HG02798 (cell line): ENCODE data around the gene CDT1.

ENCODE experiments used
- ATAC-seq: cut with Tn5 transposase; IDR thresholded peaks from one replicate; pipeline ENCODE4 v1.9.1; 2021; ENCODE audit warnings: mild to moderate bottlenecking; ENCODE audit not compliant: unreplicated experiment, poor library complexity

The CDT1 gene

DNA sequence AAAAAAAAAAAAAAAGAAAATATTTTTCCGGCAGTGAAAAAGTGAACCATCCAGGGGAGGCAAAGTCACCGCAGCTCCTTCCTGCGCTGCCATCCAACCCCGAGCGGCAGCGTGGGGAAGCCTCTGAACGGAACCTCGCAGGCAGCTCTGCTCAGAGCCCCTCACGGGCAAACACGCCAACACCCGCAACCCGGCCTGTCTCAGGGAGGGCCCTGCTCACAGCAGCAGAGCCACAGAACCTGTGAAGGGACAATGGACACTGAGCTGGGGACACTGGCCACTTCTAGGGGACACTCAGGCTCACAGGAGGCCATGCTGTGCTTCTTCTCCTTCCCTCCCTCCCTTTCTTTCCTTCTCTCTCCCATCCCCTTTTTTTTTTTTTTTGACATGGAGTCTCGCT, 29.5 kb downstream of the CDT1 start:
- no peak for ATAC-seq

DNA sequence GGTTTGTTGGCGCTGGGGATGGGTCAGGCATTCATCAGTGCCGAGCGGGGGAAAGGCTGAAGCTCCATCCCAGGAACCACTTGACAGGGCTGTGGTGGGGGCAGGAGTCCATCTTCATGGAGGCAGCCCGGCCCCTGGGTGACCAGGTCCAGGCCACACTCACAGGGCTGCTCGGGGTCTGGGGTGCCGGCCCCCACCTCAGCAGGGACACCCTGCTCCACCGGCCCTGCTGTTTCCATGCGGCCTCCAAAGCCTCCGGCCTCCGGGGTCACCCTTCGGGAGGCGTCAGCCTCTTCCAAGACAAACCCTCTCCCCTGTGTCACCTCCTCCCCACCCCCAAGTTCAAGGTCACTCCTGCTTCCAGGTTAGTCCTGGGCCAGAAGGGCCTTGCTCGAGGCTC, 31.1 kb downstream of the CDT1 start:
- ATAC-seq = no peak

DNA sequence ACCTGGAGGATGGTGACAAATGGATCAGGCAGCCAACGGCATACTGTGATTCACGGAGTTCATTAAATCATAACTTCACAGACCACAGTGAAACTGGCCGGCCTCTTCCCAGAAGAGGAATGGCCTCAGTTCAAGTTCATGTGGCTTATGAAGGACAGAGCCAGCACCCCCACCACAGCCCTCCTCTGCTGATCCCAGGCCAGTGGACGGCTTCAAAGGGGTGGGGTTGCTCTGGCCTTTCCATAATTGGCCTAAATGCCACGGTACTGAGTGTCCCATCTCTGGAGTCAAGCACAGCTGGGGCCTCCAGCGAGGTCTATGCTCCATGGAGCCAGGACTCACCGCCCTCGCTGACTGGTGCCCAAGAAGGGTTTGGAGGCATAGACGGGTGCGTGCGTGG, 31.8 kb downstream of the CDT1 start:
- no peak for ATAC-seq

DNA sequence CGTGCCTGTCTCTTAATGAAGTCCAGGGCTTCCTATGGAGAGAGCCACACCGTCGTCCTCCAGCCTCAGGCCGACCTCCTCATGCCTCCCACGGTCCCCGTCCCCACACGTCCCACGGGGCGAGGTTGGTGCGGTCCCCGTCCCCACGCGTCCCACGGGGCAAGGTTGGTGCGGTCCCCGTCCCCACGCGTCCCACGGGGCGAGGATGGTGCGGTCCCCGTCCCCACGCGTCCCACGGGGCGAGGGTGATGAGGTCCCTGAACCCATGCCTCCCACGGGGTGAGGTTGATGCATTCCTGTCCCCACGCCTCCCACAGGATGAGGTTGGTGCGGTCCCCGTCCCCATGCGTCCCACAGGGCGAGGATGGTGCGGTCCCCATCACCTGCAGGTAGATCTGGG, 32.2 kb downstream of the CDT1 start:
- ATAC-seq = no peak

DNA sequence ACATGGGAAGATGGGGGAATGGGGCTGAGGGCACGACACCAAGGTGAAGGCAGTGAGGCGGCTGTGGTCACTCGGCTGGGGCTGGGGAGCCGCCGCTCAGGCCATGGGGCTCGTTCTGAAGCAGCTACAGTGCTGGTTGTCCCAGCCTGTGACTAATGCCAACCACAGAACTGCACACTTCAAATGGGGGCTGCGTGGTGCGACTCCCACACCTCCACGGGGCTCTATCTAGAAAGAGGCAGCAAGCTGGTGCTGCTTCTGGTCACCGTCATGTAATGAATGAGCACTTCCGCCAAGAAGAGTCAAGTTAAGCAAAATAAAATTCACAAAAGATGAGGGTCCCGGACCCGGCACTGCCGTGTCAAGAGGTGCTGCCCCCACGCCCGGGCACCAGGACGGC, 33.2 kb downstream of the CDT1 start:
- no peak for ATAC-seq

DNA sequence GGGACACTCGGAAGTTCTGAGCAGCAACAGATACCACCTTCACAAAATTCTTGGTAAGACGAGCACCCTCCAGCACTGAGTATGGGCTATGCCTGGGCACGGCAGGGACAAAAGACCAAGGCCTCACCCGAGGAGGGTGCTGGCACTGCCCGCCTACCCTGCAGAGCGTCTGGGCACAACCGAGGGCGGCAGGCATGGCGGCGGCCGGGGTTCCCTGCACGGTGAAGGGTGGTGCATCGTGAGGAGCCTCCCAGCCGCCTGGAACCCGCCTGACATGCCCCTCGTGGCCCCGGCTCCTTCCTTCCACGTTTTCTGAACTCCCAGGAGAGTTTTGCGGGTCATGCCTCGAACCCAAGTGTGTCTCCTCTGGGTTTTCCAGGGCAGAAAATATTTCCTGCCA, 34.2 kb downstream of the CDT1 start:
- no peak for ATAC-seq

DNA sequence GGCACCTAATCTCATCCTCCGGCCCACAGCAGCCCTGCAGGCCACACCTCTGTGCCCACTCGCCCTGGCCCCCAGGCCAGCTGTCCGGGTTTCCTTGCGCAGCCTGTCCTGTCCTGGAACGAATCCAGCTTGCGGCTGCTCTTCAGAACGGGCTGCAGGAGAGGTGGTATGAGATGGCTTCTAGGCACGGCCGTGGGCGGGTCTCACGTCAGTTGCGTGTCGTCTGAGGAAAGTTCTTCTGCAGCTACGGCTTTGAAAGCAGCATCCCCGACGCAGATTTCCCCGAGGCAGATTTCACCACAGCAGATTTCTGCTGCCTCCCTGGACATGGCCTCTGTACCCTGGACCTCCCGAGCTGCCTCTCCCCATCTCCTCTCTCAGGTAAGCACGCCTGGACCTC, 35.0 kb downstream of the CDT1 start:
- ATAC-seq = no peak

DNA sequence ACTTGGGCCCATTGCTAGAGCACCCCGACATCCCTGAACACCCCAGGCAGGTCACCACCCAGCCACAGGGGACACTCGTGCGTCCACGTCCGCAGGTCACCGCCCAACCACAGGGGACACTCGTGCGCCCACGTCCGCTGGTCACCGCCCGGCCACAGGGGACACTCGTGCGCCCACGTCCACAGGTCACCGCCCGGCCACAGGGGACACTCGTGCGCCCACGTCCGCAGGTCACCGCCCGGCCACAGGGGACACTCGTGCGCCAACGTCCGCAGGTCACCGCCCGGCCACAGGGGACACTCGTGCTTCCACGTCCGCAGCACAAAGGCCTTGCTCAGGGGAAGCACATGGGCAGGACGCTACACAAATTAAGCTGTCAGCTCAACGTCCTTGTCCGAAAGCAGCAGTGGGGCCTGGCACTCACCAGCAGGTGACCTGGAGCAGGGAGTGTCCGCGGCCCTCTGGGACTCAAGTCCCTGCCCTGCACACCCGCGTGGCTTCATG, 35.5 kb downstream of the CDT1 start:
- no peak for ATAC-seq

DNA sequence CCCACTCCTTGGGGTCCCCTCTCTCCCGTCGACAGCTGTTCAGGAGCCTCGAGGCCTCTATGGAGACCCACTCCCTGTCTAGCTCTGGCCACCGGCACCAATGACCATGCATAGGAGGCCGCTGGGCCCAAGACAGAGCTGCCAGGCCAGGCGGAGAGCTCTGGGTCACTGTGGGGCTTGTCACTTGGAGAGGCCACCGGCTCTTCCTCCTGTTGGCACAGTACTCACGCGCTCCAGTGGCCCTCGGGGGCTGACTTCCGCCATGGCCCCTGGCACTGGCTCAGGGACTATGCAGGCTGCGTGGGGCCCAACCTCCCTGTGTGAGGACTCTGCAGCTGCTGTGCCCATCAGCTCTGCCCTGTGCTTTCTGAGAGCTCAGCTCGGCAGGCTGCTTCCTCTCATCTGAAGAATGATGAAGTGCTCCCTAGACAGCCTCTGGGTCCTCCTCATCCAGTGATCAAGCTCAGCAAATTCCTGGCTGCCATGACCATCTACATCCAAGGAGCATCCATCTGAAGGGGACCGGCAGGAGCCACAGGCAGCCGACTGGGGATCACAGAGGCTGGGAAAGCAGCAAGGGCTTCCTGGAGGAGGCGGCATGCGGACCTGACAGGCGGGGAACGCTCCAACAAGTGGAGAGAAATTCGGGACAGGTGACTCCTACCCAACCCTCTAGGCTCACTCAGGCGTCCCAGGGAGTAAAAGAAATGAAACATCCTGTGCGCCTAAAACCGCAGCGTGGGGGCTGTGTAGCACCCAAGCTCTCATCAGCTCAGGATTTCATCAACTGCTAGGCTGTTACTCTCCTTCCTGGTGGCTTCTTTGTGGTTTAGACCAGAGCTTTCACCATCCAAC, 36.4 kb downstream of the CDT1 start:
- ATAC-seq = no peak

DNA sequence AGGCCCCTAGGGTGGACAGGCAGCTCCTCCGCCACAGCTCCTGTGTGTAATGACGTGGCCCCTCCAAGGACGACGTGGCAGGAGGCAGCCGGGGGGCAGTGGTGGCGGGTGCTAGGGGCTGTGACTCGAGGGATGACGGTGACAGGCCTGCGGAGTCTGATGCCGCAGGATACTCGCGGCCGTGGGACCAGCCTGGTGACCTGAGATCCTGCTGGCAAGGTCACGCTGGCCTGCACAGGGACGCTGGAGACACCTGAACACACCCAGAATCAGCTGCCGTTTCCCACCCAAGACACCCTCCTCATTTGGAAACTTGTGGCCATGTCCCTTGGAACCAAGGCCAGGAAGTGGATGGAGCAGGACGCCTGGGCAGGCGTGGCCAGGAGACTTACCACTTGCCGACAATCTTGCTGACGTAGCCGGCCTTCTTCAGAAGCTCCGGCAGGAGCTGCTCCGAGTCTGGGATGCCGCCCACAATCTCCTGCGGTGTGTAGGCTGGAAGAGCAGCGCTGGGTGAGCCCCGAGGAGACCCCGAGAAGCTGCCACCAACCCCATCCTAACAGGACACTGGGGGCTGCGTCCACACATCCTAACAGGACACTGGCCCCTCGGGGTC, 37.1 kb downstream of the CDT1 start:
- ATAC-seq = no peak

DNA sequence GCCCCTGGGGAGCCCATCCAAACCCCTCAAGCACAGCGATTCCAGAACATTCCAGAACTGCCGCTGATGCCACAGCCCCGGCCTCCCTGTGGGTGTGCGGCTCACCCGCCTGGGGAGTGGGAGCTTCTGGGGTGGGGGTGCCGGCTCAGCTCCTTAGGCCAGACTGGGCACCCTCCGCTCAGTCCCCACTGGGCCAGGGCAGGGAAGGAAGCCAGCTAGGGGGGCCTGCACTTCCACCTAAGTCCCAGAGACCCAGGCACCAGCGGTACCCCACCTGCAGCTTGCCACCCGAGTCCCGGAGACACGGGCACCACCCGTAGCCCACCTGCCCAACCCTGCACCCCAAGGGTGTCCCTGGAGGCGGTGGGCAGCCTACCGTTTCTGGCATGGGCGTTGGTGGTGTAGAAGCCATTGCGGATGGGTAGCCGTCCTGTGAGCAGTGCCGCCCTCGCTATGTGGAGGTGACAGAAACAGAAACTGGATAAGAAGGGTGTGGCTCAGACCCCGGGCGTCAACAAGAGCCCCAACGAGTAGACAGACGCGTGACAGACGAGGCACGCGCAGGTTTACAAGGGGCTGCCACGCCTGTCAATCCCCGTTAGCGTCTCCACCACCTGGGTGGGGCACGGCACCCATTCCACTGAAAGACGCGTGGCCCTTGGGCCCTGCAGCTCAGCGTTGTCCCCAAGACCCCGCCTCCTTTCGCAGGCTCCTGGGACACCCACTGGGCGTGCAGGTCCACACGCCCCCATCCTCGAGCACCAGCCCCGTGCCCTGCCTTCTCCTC, 38.1 kb downstream of the CDT1 start:
- ATAC-seq = no peak

DNA sequence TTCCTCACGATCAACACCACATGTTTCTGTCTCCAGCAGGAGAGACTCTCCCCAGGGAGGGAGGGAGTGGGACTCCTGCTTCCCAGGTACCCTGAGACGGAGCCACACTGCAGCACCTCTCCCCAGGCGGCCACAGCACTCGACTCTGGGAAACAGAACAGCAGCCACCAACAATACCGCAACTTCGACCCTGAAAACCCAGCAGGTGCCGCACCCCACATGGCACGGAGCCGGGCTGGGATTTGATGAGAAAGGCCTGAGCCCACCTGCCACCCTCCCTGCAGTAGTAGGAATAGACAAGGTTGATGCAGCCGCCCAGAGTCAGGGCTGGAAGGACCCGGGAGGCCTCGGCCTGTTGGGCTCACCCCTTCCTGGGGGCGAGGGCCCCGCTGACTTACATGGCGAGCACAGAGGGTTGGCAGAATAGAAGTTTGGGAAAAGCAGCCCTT, 38.7 kb downstream of the CDT1 start:
- ATAC-seq = no peak

DNA sequence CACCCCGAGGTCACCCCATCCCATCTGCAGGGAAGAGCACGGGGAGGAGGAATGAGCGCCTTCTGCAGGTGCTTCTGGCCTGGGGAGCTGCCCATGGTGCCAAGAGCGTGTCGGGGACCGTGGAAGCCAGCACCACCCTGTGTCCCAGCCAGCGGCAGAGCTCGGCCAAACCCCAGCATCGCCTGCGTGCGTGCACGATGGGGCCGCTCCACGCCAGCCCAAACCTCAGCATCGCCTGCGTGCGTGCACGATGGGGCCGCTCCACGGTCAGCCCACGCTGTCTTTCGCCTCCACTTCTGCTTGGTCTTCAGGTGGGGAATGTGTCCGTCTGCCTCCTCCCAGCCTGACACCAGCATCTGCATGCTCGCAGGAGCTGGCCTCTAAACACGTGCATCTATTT, 39.2 kb downstream of the CDT1 start:
- ATAC-seq = no peak

DNA sequence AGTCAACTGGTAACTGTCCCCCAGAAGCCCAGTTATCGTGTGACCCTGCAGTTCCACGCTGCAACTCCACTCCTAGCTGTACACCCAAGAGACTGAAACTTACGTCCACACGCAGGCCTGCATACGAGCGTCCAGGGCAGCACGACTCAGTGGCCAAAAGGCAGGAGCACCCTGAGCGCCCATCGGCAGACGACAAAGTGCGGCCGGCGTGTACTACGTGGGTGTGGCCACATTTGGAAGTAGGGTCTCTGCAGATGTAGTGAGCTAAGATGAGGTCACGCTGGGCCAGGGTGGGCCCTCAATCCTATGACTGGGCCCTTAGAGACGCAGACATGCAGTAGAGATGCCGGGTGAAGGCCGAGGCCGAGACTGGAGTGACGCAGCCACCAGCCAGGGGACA, 39.7 kb downstream of the CDT1 start:
- no peak for ATAC-seq

DNA sequence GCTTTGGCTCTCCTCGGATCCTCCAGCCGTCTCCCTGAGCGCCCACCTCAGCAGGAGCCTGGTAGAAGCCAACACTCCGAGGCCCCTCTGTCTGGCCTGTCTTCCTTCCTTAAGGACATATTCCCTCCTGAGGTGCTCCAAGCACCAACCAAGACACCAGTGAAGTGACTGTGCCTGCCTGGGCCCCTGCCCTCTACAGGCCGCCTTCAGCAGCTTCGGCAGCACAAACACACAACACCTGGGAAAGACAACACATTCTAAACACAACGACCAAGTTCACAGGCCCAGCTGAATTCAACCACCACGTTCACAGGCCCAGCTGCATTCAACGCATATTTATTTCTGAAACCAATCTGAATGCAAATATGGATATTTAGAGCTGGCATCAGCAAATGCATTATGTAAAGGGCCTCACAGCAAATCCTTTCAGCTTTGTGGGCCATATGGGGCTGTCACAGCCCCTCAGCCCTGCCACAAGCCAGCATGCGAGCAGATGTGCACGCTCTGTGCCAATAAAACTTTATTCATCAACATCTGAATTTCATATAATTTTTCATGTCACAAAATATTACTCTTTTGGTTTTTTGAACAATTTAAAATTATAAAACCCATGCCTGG, 40.9 kb downstream of the CDT1 start:
- ATAC-seq = no peak

DNA sequence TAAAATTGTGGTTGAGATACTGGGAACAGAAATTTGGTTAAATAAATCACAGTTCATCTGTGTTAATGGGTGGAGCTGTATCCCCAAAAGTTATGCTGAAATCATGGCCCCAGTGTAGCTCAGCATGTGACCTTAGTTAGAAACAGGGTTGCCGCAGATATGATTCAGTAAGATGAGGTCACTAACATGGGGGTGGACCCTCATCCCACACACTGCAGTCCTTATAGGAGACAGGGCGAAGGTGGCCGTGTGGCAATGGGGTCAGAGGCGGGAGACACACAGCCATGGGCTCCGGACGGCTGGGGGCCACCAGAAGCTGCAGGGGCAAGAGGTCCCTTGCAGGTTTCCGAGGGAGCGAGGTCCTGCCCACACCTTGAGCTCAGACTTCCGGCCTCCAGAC, 42.5 kb downstream of the CDT1 start:
- ATAC-seq = no peak

DNA sequence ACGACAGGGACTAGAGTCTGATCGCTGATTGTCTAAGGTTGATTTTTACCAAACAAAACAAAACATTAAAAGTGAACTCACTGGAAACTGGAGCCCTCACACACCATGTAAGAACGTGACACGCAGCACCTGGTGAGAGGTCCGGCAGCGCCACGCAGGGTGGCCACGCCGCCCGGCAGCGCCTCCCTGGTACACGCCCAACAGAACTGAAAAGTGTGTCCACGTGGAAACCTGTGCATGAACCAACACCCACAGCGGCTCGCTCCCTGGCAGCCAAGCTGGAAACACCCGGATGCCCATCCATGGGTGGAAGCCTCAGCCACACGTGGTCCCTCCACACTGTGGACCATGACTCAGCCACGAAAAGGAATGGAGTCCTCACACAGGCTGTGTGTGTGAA, 44.1 kb downstream of the CDT1 start:
- ATAC-seq = no peak

DNA sequence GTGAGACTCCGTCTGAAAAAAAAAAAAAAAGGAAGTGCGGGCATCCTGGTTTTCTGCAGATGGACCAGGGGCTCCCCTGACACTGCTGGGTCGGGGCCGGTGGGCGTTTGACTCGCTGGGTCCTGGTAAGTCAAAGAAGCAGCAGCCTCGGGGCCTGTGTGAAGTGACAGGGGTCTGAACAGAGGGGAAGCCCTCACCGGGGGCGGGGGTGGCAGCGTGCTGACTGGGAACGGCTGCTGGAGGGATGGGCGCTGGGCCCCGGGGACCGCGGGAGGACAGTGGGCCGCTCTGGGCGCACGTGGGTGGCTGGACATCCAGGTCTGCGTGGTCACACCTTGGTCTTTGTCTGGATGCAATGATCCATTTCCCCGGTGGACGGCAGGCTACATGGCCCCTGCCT, 45.0 kb downstream of the CDT1 start:
- ATAC-seq = no peak

DNA sequence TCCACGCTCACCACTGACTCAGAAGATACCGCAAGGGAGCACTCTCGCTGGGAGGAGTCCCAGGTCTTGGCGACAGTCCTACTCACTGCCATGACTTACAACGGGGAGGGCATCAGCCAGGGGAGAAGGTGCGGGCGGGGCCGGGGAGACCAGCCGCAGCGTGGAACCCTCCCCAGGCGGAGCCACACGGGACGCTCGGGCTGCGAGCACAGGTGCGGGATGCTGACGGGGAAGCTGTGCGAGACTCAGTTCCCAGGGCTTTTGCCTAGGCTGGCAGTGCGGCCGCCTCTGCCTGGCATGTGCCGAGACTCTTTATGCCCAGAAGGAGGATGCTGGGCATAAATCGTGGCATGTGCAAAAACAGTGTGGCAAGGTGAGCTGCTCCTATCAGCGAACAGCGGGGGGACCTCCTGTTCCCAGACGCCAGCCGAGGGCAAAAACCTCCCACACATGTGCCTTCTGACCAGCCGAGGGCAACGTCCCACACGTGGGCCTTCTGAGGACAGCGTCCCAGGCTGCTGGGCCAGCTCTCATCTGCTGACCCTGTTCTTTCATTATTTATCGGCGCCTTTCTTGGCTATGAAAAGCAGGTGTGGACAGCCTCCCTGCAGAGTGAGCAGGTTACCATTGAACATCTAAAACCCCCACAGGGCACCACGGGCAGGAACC, 47.1 kb downstream of the CDT1 start:
- no peak for ATAC-seq

DNA sequence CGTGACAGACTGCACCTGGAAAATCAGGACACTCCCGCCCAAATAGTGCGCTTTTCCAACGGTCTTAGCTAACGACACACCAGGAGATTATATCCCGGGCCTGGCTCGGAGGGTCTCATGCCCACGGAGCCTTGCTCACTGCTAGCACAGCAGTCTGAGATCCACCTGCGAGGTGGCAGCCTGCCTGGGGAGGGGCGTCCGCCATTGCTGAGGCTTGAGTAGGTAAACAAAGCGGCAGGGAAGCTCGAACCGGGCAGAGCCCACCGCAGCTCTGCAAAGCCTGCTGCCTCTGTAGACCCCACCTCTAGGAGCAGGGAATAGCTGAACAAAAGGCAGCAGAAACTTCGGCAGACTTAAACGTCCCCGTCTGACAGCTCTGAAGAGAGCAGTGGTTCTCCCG, 48.0 kb downstream of the CDT1 start:
- no peak for ATAC-seq
